Measurements from ENCODE around the gene ABHD2.

- TF ChIP-seq CTCF (IDR thresholded peaks at IDR 0.05; ENCODE audit: low read depth, low read length) (no peak), POLR2A (IDR thresholded peaks at IDR 0.05; ENCODE audit: extremely low read depth, insufficient read length) (no peak), MAX (IDR thresholded peaks at IDR 0.05; ENCODE audit: low read depth, low read length) (no peak)
Observed at GRCh38 chr15:89081878-89082277, 6.4 kb upstream of the ABHD2 start.
